HPDE6-E6E7 (cell line): ENCODE data around the gene FCRL3.
"Not testable (repeated sequence)": the region's sequence is repeated elsewhere in the genome, so short reads cannot be mapped to it uniquely, and the experiment has no call there.

Experiments
- DNase-seq: peaks from one replicate; pipeline ENCODE4 v3.0.0; 2011; ENCODE audit warnings: missing footprints; ENCODE audit errors: extremely low spot score

The FCRL3 gene

GRCh38 chr1:157700732-157701131, at the start of gene FCRL3:
Gene FCRL3 (minus strand): TSS chr1:157700769. CDS start chr1:157700489, 280 bp downstream.
- no peak for DNase-seq

GRCh38 chr1:157748262-157748817, 47.8 kb upstream of the FCRL3 start:
- no peak for DNase-seq

GRCh38 chr1:157739229-157739901, 38.8 kb upstream of the FCRL3 start:
- DNase-seq: no peak

GRCh38 chr1:157735991-157736390, 35.4 kb upstream of the FCRL3 start:
- not testable (repeated sequence) for DNase-seq

GRCh38 chr1:157734321-157734720, 33.8 kb upstream of the FCRL3 start:
- DNase-seq: no peak

- DNase-seq: no peak
Observed at GRCh38 chr1:157732755-157733154, 32.2 kb upstream of the FCRL3 start.

GRCh38 chr1:157725221-157725577, 24.6 kb upstream of the FCRL3 start:
- DNase-seq: no peak

GRCh38 chr1:157724537-157725220, 24.1 kb upstream of the FCRL3 start:
- DNase-seq: no peak

GRCh38 chr1:157723157-157723556, 22.6 kb upstream of the FCRL3 start:
- no peak for DNase-seq

- no peak for DNase-seq
Observed at GRCh38 chr1:157721985-157722384, 21.4 kb upstream of the FCRL3 start.

- DNase-seq: no peak
Observed at GRCh38 chr1:157715736-157716135, 15.2 kb upstream of the FCRL3 start.

- no peak for DNase-seq
Observed at GRCh38 chr1:157711802-157712201, 11.2 kb upstream of the FCRL3 start.

GRCh38 chr1:157704878-157705277, 4.3 kb upstream of the FCRL3 start:
- no peak for DNase-seq

GRCh38 chr1:157703981-157704380, 3.4 kb upstream of the FCRL3 start:
- no peak for DNase-seq

GRCh38 chr1:157702308-157702825, 1.8 kb upstream of the FCRL3 start:
- no peak for DNase-seq

- no peak for DNase-seq
Observed at GRCh38 chr1:157700305-157700704, 264 bp downstream of the FCRL3 start.

GRCh38 chr1:157697781-157698569, 2.6 kb downstream of the FCRL3 start:
- no peak for DNase-seq

- DNase-seq: no peak
Observed at GRCh38 chr1:157696966-157697628, 3.5 kb downstream of the FCRL3 start.

- DNase-seq: no peak
Observed at GRCh38 chr1:157695417-157695816, 5.2 kb downstream of the FCRL3 start.

GRCh38 chr1:157691285-157691920, 9.2 kb downstream of the FCRL3 start:
- DNase-seq: peak; percentile 38
